Vagina (tissue), 2 donors: Measurements from ENCODE around the gene CHST14.

Experiments
- CTCF ChIP-seq, 3 experiments: fragments of 450-650 bp in 2 of 3; fragments of 200-600 bp in 1 of 3; sonication (generic) in 1 of 3; IDR thresholded peaks; one replicate each; pipeline ENCODE4 v1.5.1; 2017 to 2019; ENCODE audit warnings: antibody characterized with exemption in 3 of 3, mild to moderate bottlenecking in 2 of 3, moderate library complexity in 2 of 3
- POLR2AphosphoS5 ChIP-seq, 2 donors: sonication (generic); formaldehyde crosslinking; IDR thresholded peaks; one replicate each; pipeline ENCODE4 v1.9.0; 2017; ENCODE audit warnings: antibody characterized with exemption in 2 of 2, mild to moderate bottlenecking in 2 of 2, low read depth in 1 of 2; ENCODE audit not compliant: insufficient read depth in 1 of 2

GRCh38 chr15:40459391-40460015, 11.3 kb upstream of the CHST14 start:
- TF ChIP-seq POLR2AphosphoS5 (IDR thresholded peaks at IDR 0.05; ENCODE audit: insufficient read depth in 1 of 2, low read depth in 1 of 2) = no peak
- no peak for TF ChIP-seq CTCF (IDR thresholded peaks at IDR 0.05)
